GM18907 (cell line): Measurements from ENCODE around the gene TLDC2.

Experiments
- ATAC-seq: cut with Tn5 transposase; IDR thresholded peaks from one replicate; pipeline ENCODE4 v1.9.1; 2021; ENCODE audit warnings: mild to moderate bottlenecking, moderate library complexity; ENCODE audit not compliant: unreplicated experiment

Gene TLDC2

DNA sequence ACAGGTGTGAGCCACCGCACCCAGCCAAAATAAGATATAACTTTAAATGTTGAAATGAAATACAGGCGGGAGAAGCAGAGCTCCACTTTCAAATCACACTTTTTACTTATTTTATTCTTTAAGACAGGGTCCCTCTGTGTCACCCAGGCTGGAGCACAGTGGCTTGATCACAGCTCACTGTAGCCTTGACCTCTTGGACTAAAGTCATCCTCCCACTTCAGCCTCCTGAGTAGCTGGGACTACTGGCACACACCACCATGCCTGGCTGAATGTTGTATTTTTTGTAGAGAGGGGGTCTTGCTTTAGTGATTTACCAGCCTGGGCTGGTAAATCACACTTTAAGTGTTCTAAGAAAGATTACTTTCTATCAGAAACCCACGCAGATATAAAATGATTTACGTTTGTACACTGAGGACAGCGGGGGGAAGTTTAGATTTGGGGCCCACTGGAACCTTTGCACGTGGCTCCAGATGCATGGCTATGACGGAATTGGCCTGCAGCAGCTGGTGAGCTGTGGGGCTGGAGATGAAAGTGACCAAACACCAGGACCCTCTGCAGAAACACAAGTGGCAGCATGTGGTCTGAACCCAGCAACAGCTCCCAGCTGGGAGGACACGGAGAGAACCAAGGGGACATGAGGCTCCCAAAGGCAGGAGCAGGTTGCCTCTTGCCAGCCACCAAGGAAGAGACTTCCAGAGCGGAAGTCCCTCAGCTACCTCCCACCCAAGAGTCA, 26.4 kb upstream of the TLDC2 start:
- ATAC-seq = no peak

DNA sequence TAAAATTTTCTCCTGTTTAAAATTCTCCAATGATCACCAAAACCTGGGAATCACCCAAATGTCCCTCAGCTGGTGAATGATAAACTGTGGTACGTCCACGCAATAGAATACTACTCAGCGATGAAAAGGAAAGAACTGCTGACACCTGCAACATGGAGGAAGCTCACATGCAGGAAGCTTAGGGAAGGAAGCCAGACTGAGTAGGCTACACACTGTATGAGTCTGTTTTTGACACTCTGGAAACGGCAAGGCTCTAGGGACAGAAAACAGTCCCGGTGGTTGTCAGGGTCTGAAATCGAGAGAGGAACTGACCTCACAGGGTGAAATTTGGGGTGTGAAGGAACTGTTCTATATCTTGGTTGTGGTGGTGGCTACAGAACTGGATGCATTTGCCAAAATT, 25.2 kb upstream of the TLDC2 start:
- ATAC-seq = no peak

DNA sequence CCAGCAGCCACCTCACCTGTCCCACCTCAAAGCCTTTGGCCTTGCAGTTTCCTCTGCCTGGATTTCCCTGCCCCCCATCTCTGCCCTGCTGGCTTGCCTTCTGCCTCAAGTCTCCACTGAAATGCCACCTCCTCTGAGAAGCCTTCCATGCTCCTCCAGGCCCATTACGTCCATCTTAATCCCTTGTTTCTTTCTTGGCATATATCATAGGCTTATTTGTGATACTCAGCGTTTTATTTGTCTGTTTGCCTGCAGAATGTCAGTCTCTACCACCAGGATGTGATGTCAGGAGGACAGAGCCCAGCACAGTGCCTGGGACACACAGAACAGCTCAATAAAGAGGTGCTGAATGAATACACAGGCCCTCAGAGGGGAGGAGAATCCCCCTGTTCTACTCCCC, 24.4 kb upstream of the TLDC2 start:
- ATAC-seq = no peak

DNA sequence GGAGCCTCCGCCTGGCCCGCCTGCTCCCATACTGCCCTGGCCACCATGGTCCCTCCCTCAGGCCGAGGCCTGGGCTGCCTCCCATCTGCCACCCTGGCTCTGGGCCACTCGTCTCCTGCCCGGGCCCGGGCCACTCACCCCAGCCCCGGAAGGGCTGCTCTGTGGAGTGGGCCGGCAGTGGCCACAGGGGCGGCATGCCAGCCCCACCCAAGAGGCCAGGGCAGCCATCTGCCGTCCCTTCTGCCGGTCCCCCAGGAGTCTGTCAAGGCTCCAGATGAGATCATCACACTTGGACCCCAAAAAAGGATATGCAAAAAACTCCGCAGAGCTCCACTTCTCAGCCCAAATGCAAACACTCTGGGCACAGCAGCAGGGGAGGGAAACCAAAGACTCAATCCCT, 23.8 kb upstream of the TLDC2 start:
- ATAC-seq = no peak

GRCh38 chr20:36854348-36855240, 21.3 kb upstream of the TLDC2 start:
- no peak for ATAC-seq

DNA sequence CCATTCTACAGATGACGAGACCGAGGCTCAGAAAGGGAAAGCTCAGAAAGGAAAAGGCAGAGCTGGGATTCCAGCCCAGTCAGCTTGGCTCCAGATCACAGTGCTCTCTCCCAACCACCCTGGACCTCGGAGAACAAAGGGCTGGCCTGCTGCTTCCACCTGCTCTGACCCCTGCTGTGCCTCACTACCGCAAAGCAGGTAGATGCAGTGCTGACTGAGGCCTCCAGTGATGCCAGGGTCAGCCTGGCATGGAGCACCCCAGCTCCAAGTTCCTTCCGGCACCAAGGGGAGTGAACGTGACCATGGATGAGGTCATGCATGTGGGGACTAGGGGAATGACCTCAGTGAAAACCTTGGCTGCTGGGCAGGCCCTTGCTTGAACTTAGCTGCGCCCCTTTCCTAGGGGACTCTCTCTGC, 20.7 kb upstream of the TLDC2 start:
- ATAC-seq = no peak

DNA sequence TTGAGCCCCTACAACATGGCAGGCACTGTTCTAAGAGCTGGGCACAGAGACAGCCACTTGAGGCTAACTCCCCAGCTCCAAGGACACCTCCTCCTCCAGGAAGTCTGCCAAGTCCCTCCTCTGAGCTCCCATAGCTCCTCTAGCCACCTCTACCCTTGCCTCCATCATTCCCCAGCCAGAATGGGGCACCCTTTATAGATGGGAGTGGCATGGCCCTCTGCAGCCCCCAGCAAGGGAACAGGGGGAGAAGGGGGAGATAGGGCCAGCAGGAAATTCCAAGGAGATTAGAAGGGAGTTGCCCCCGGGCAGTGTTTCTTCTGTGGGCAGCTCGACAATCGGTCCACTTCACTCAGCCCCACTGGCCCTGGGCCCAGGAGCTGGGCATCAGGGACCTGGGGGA, 19.7 kb upstream of the TLDC2 start:
- no peak for ATAC-seq

DNA sequence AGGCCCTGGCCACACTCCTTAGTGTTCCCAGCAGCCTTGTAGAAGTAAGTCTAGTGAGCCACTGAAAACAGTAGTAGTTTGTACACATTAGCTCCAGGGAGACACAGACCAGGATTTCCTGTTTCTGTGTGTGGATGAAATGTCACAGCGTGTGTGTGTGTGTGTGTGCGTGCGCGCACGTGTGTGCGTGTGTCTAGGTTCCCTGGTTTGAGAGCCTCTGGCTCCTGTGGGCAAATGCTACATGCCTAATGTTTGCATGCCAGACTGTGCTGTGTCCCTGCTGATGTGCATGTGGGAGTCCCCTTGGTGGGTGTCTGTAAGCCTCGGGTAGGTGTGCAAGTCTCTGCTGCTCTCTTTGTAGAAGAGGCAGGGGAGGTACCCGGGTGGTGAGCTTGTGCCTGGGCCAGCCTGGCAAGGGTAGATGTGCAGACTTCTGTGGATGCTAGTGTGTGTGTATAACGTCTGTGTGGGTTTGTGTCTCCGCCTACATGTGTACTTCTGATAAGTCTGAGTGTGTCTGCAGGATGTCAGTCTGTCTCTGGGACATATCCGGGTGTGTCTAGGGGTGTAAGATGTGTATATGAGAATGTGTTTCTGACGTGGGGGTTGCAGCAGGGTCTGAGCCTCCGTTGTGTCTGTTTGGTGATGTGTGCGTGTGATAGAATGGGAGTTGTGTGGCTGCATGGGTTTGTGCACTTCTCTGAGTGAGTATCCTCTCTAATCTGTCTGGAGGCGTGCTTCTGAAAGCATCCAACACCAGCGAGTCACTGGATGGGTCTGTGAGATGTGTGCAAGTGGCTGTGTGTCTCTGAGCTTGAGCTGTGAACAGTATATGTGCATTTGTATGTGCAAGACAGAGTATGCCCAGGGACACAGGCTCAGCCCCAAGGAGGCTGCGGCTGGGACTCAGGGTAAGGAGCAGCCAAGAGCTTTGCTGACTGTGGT, 19.0 kb upstream of the TLDC2 start:
- ATAC-seq = no peak

DNA sequence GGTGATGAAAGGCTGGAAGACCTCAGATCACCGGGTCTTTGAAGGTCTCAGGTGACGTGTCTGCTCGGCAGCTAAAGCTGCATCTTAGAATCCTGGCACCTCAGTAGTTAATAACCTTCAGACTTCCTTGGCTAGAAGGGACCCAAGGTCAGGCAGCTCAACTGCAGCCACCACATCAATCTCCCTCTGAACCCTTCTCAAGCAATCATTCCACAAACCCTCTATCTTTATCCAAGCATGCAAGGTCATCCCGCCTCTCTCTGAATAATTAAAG, 16.7 kb upstream of the TLDC2 start:
- ATAC-seq = no peak

GRCh38 chr20:36859700-36860330, 16.1 kb upstream of the TLDC2 start:
- ATAC-seq = no peak

- ATAC-seq = no peak
These were observed 15.6 kb upstream of the TLDC2 start for GRCh38 chr20:36860339-36860738.

- no peak for ATAC-seq
These were observed 14.9 kb upstream of the TLDC2 start for GRCh38 chr20:36860811-36861624.

GRCh38 chr20:36861625-36861874, 14.4 kb upstream of the TLDC2 start:
- no peak for ATAC-seq

DNA sequence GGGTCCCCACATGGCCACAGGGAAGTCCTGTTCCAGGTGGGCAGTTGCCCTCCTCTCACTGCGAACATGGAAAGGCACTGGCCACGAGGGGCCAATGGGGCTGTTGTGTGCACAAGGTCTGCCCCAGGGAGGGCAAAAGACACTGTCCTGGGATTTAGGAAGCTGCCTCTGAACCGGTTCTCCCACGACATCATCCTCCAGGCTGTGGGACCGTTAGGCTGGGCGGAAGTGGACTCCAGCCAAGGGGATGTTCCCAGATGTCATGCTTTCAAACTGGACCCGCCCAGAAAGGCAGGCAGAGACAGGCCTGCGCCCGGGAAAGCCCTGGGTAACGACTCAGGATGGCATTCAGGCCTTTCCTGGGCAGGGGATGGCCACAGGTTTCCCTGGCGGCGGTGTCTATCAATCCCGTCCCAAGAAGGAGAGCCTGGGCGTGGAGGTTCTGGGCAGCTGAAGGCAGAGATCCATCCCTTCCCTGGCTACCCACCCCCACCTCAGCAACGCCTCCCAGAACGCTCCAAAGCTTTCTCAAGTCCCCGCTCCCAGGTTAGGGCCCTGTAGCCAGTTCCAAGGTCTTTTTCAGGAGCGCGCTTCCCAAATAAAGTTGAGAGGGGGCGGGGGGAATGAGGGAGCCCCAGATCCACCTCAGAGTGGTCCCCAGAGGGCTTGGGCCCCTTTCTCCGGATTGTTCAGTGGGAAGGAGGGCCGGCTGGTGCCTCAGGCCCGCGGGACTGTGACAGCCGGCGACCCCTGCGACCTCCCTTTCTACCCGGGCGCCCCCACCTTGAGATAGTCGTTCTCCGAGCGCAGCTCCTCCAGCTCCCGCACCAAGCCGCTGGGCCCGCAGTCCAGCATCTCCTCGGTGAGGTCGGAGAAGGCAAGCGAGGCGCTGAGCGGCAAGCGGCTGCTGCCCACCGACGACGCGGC, 13.8 kb upstream of the TLDC2 start:
- no peak for ATAC-seq

DNA sequence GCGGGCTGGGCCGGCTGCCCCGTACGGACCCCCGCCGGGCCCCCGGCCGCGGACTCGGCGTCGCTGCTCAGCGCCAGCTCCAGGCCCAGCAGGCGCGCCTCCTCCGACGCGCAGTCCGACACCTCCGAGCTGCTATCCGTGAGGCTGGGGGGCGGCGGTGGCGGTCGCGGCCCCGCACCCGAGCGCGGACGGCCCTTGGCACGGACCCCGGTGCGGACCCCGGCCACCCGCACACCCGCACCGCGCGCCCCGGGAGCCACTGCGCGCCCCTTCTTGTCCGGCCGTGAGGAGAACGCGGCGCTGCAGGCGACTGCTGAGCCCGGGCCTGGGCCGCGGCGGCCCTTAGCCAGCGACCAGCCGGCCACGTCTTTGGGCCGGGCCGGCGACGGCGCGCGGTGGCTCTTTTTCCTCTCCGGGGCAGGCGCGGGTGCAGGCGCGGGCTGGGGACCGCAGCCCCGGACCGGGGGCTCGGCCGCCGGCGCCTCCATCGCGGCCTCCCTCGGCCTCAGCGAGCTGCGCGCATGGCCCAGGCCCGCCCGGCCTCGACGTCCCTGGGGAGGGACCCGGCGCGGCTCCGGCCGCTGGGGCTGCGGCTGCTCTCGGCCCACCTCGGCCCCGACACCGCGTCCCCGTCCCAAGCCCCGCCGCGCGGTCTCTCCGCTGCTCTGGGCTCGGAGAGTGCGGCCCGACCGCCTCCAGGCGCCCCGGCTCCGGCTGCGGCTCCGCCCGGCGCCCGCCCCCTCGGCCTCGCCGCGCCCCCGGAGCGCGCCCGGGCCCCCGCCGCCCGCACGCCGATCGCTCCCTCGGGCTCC, 12.9 kb upstream of the TLDC2 start:
- peak; percentile 47 for ATAC-seq

DNA sequence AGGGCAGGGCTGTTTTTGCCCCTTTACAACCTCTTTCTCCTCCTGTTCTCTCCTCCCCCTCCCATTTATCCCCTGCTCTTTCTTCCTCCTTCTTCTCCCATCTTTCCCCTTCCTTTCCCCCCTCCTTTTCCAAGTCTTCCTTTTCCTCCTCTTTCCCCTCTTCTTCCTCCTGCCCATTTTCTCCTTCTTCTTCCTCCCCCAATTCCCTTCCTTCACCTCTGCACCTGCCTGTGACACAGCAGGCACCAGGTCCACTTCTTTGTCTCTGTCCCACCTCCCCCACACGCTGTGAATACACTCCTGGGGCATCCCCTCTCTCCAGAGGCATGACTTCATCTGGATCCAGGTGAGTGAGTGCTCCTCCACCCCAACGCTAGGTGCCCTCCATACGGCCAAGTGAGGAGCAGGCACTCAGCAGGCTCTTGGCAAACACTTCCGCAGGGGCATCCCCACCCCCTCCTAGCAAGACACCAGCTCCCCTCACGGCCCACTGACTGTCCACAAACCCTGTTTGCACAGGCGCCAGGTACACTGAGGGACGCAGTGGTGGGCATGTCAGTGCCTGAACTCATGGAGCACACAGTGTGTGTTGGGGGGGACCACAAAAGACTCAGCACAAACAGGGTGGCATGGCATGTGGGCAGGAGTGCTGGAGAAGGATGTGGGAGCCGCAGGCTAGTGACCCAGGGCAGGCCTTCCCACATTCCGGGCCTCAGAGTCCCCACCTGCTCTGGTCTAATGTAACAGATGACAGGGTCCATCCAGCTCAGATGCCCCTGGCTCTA, 10.7 kb upstream of the TLDC2 start:
- ATAC-seq = no peak

- no peak for ATAC-seq
These were observed 10.1 kb upstream of the TLDC2 start for GRCh38 chr20:36865861-36866149.

- ATAC-seq = no peak
These were observed 9.8 kb upstream of the TLDC2 start for GRCh38 chr20:36866164-36866563.
